Fibroblast of villous mesenchyme (primary cell): ENCODE measurements around the gene GOSR1. TPM values are rescaled to one million over a fixed set of nuclear protein-coding genes. Genes with fewer than 3 reads are reported as not detected.

Source experiments
- total RNA-seq: library from RNA; depleted of rRNA; stranded (reverse); fragments of >200 nt; gene quantifications from 2 replicates; pipeline ENCODE4 v1.2.3, GENCODE V29; 2012

Gene GOSR1
- total RNA-seq, 1 donor: 35.0 TPM

Other genes with a start within 250 kb of the GOSR1 start
- not detected in 2 replicates for gene SLC6A4, start 241.7 kb upstream of the GOSR1 start, total RNA-seq
- gene BLMH, start 185.5 kb upstream of the GOSR1 start, total RNA-seq: 31.1 and 31.9 TPM in 2 replicates
- not detected in 2 replicates for gene TMIGD1, start 143.4 kb upstream of the GOSR1 start, total RNA-seq
- 116 and 177 TPM in 2 replicates for gene CPD, start 98.5 kb upstream of the GOSR1 start, total RNA-seq